CD14-positive monocyte (primary cell): ENCODE measurements around the gene ASCC1. TPM values are rescaled to one million over a fixed set of nuclear protein-coding genes. Genes with fewer than 3 reads are reported as not detected.

Experiments
- DNase-seq, 3 donors: peaks; one replicate each; pipeline ENCODE4 v3.0.0-alpha.2; 2011 to 2022
- H2AFZ ChIP-seq: 2 replicates; pipeline ENCODE4 v1.6.0; 2012; ENCODE audit warnings: mild to moderate bottlenecking, low read depth, low read length, inconsistent platforms; ENCODE audit not compliant: insufficient read depth, poor library complexity, severe bottlenecking
- H3K27ac ChIP-seq, 2 donors: 1 replicate in 1 of 2; 2 replicates in 1 of 2; pipeline ENCODE4 v1.5.1; 2012 to 2013; ENCODE audit warnings: low read length in 2 of 2, control low read depth in 1 of 2, inconsistent platforms in 1 of 2, low read depth in 1 of 2, mild to moderate bottlenecking in 1 of 2
- H3K27me3 ChIP-seq, 2 donors: one replicate each; pipeline versions ENCODE4 v1.6.0 to v1.6.1; 2011 to 2013; ENCODE audit warnings: low read length in 2 of 2; ENCODE audit not compliant: control insufficient read depth in 2 of 2, insufficient read depth in 2 of 2
- H3K36me3 ChIP-seq, 2 donors: replicated peaks in 1 of 2; 1 replicate in 1 of 2; 2 replicates in 1 of 2; pipeline versions ENCODE4 v1.5.1 to v1.6.1; 2012 to 2013; ENCODE audit warnings: low read length in 2 of 2, control low read depth in 1 of 2, inconsistent platforms in 1 of 2, mild to moderate bottlenecking in 1 of 2; ENCODE audit not compliant: insufficient read depth in 2 of 2, control insufficient read depth in 1 of 2
- H3K4me1 ChIP-seq, 2 donors: 1 replicate in 1 of 2; 2 replicates in 1 of 2; pipeline versions ENCODE4 v1.5.1 to v1.6.1; 2012 to 2013; ENCODE audit warnings: low read length in 2 of 2, control low read depth in 1 of 2, inconsistent platforms in 1 of 2, mild to moderate bottlenecking in 1 of 2, moderate library complexity in 1 of 2; ENCODE audit not compliant: insufficient read depth in 2 of 2, control insufficient read depth in 1 of 2
- H3K4me2 ChIP-seq: replicated peaks from 2 replicates; pipeline ENCODE3; 2012; ENCODE audit warnings: low read length, moderate library complexity, mild to moderate bottlenecking; ENCODE audit not compliant: poor library complexity, severe bottlenecking; ENCODE audit errors: extremely low read depth
- H3K4me3 ChIP-seq, 3 experiments: fragments of 200-600 bp in 1 of 3; sonication (generic) in 1 of 3; replicated peaks in 1 of 3; 1 replicate in 2 of 3; 2 replicates in 1 of 3; pipeline ENCODE4 v1.5.1; 2011 to 2013; ENCODE audit warnings: low read length in 3 of 3, mild to moderate bottlenecking in 3 of 3, control low read depth in 2 of 3, low read depth in 2 of 3, inconsistent platforms in 1 of 3, moderate library complexity in 1 of 3
- H3K79me2 ChIP-seq: 2 replicates; pipeline ENCODE4 v1.6.0; 2012; ENCODE audit warnings: mild to moderate bottlenecking, control low read depth, inconsistent platforms, low read length, moderate library complexity; ENCODE audit not compliant: insufficient read depth
- H3K9ac ChIP-seq: 2 replicates; pipeline ENCODE4 v1.6.0; 2017; ENCODE audit warnings: low read length, mild to moderate bottlenecking; ENCODE audit not compliant: insufficient read depth, poor library complexity, severe bottlenecking
- H3K9me3 ChIP-seq, 2 donors: replicated peaks in 1 of 2; 1 replicate in 1 of 2; 2 replicates in 1 of 2; pipeline versions ENCODE4 v1.5.1 to v1.6.1; 2012 to 2013; ENCODE audit warnings: low read length in 2 of 2, control low read depth in 1 of 2; ENCODE audit not compliant: control insufficient read depth in 1 of 2, insufficient read depth in 1 of 2
- H4K20me1 ChIP-seq: 2 replicates; pipeline ENCODE4 v1.6.0; 2012; ENCODE audit warnings: mild to moderate bottlenecking, low read length, control low read depth, moderate library complexity; ENCODE audit not compliant: insufficient read depth
- H3K27ac Mint-ChIP-seq, 7 donors: one replicate each; pipeline ENCODE4 v1.8.0; 2020; ENCODE audit warnings: mild to moderate bottlenecking in 7 of 7, mixed read lengths in 7 of 7, moderate library complexity in 6 of 7, inconsistent platforms in 2 of 7
- H3K27me3 Mint-ChIP-seq, 3 donors: one replicate each; pipeline ENCODE4 v1.8.0; 2021 to 2022; ENCODE audit warnings: low read depth in 3 of 3, mild to moderate bottlenecking in 3 of 3, mixed read lengths in 3 of 3, moderate library complexity in 3 of 3, inconsistent platforms in 1 of 3
- H3K36me3 Mint-ChIP-seq, 2 donors: one replicate each; pipeline ENCODE4 v1.8.0; 2020; ENCODE audit warnings: mixed read lengths in 2 of 2, inconsistent platforms in 1 of 2, mild to moderate bottlenecking in 1 of 2
- H3K4me1 Mint-ChIP-seq: one replicate; pipeline ENCODE4 v1.8.0; 2020; ENCODE audit warnings: mild to moderate bottlenecking, mixed read lengths
- H3K4me3 Mint-ChIP-seq, 2 donors: one replicate each; pipeline ENCODE4 v1.8.0; 2020; ENCODE audit warnings: mild to moderate bottlenecking in 2 of 2, mixed read lengths in 2 of 2, moderate library complexity in 1 of 2
- H3K9me3 Mint-ChIP-seq, 7 donors: one replicate each; pipeline ENCODE4 v1.8.0; 2020 to 2022; ENCODE audit warnings: mixed read lengths in 7 of 7, mild to moderate bottlenecking in 6 of 7, moderate library complexity in 6 of 7, inconsistent platforms in 2 of 7
- CTCF ChIP-seq: fragments of 200-600 bp; IDR thresholded peaks from one replicate; pipeline ENCODE4 v1.8.0; 2022; ENCODE audit warnings: antibody characterized with exemption, mild to moderate bottlenecking
- WGBS: methylation state at CpG from one replicate; pipeline ENCODE4 v1.1.5; 2013; ENCODE audit warnings: missing lambda C conversion rate; ENCODE audit not compliant: insufficient coverage; 5-methylcytosine and 5-hydroxymethylcytosine counted together
- intact Hi-C, 2 donors: fragments of 100-400 bp; cut with micrococcal nuclease; formaldehyde crosslinking; loops; one replicate each; pipeline versions ENCODE4 v1.15.0 to v1.15.1; 2023
- polyA plus RNA-seq, 3 donors: library from polyadenylated mRNA; depleted of rRNA in 1 of 3; unstranded in 2 of 3; stranded (reverse) in 1 of 3; fragments of 300-500 nt in 2 of 3; fragments of >200 nt in 1 of 3; fragmentation: Illumina TruSeq in 2 of 3; gene quantifications; 1 replicate in 2 of 3; 2 replicates in 1 of 3; pipeline ENCODE4 v1.2.3, GENCODE V29; 2012 to 2021

ASCC1 gene
- polyA plus RNA-seq, 3 donors: 8.2 to 20.9 (median 17.9) TPM

GRCh38 chr10:72126184-72126871 is 89.7 kb downstream of the ASCC1 start:
- H3K9ac ChIP-seq: no peak overlapping the region
- intact Hi-C loops: loop anchor here in 1 of 2 donors (10.0 kb wide), 1 partner anchor 98 kb away; no protein-coding TSS in a partner anchor
- TF ChIP-seq CTCF: peak; percentile 46
- peaks cover 35 to 36% of the 10 kb centered on the region in 2 donors for H3K36me3 Mint-ChIP-seq
- no peak overlapping the region for H3K4me2 ChIP-seq
- H3K4me1 ChIP-seq: peaks cover 0 to 3% of the 10 kb centered on the region in 2 donors
- no peaks in the 10 kb centered on the region for H3K9me3 Mint-ChIP-seq
- H2AFZ ChIP-seq: no peak overlapping the region
- no peaks in the 10 kb centered on the region for H3K9me3 ChIP-seq
- H3K4me3 ChIP-seq: no peak overlapping the region
- H3K27me3 Mint-ChIP-seq: no peaks in the 10 kb centered on the region
- H3K4me1 Mint-ChIP-seq: peaks cover 5% of the 10 kb centered on the region
- no peak overlapping the region for H3K27ac ChIP-seq
- no peak overlapping the region for H3K4me3 Mint-ChIP-seq
- H3K27me3 ChIP-seq: no peaks in the 10 kb centered on the region
- no peaks in the 10 kb centered on the region for H4K20me1 ChIP-seq
- H3K79me2 ChIP-seq: no peaks in the 10 kb centered on the region
- WGBS: no CpG with 5 or more reads among the region's 3 CpGs
- H3K27ac Mint-ChIP-seq: no peak overlapping the region
- peak in 2 of 3 donors; percentile 7 to 16 for DNase-seq
- H3K36me3 ChIP-seq: peaks cover 5 to 20% of the 10 kb centered on the region in 2 donors

GRCh38 chr10:72124989-72125388 is 91.1 kb downstream of the ASCC1 start:
- no peaks in the 10 kb centered on the region for H4K20me1 ChIP-seq
- H3K27ac ChIP-seq: no peak overlapping the region
- H3K4me1 ChIP-seq: peaks cover 0 to 3% of the 10 kb centered on the region in 2 donors
- no peaks in the 10 kb centered on the region for H3K27me3 ChIP-seq
- H3K9me3 ChIP-seq: no peaks in the 10 kb centered on the region
- peaks cover 5% of the 10 kb centered on the region for H3K4me1 Mint-ChIP-seq
- H3K27me3 Mint-ChIP-seq: peaks cover 0 to 1% (median 0%) of the 10 kb centered on the region in 3 donors
- H2AFZ ChIP-seq: no peak overlapping the region
- H3K36me3 ChIP-seq: peaks cover 5 to 20% of the 10 kb centered on the region in 2 donors
- no peak overlapping the region for H3K4me3 ChIP-seq
- no CpG with 5 or more reads among the region's 1 CpG for WGBS
- no peak overlapping the region for H3K27ac Mint-ChIP-seq
- H3K79me2 ChIP-seq: no peaks in the 10 kb centered on the region
- H3K4me2 ChIP-seq: no peak overlapping the region
- intact Hi-C loops: loop anchor here in 1 of 2 donors (10.0 kb wide), 1 partner anchor 100 kb away; no protein-coding TSS in a partner anchor
- H3K9ac ChIP-seq: no peak overlapping the region
- no peak overlapping the region for H3K4me3 Mint-ChIP-seq
- H3K36me3 Mint-ChIP-seq: peaks cover 35% of the 10 kb centered on the region in 2 donors
- DNase-seq: no peak
- no peaks in the 10 kb centered on the region for H3K9me3 Mint-ChIP-seq
- TF ChIP-seq CTCF: no peak
